Liver (tissue), 9 donors: ENCODE results near the gene PUS10. TPM values are rescaled to one million over a fixed set of nuclear protein-coding genes. Genes with fewer than 3 reads are reported as not detected.

Experiments used
- DNase-seq: peaks from one replicate; pipeline ENCODE4 v3.0.0-alpha.2; 2017; ENCODE audit warnings: low spot score
- H3K27ac ChIP-seq, 2 donors: one replicate each; pipeline ENCODE4 v1.7.0; 2013; ENCODE audit warnings: inconsistent platforms in 2 of 2, low read length in 2 of 2, control low read depth in 1 of 2, low read depth in 1 of 2, mild to moderate bottlenecking in 1 of 2
- H3K27me3 ChIP-seq, 4 donors: one replicate each; pipeline versions ENCODE4 v1.6.1 to v1.7.0; 2013; ENCODE audit warnings: low read length in 3 of 4, inconsistent platforms in 1 of 4, mild to moderate bottlenecking in 1 of 4, moderate library complexity in 1 of 4; ENCODE audit not compliant: control insufficient read depth in 4 of 4, insufficient read depth in 4 of 4
- H3K36me3 ChIP-seq, 4 donors: one replicate each; pipeline versions ENCODE4 v1.6.1 to v1.7.0; 2013; ENCODE audit warnings: low read length in 3 of 4, mild to moderate bottlenecking in 3 of 4, low read depth in 1 of 4, moderate library complexity in 1 of 4; ENCODE audit not compliant: control insufficient read depth in 4 of 4, insufficient read depth in 3 of 4
- H3K4me1 ChIP-seq, 4 donors: one replicate each; pipeline versions ENCODE4 v1.6.1 to v1.7.0; 2013; ENCODE audit warnings: low read length in 3 of 4, mild to moderate bottlenecking in 3 of 4, moderate library complexity in 1 of 4; ENCODE audit not compliant: control insufficient read depth in 4 of 4, insufficient read depth in 4 of 4
- H3K4me3 ChIP-seq, 3 donors: one replicate each; pipeline versions ENCODE4 v1.6.1 to v1.7.0; 2013; ENCODE audit warnings: low read length in 3 of 3, control low read depth in 1 of 3, low read depth in 1 of 3, mild to moderate bottlenecking in 1 of 3
- H3K9ac ChIP-seq, 2 donors: one replicate each; pipeline ENCODE4 v1.7.0; 2013; ENCODE audit warnings: low read length in 2 of 2, mild to moderate bottlenecking in 2 of 2, moderate library complexity in 2 of 2, control low read depth in 1 of 2, low read depth in 1 of 2
- H3K9me3 ChIP-seq, 4 donors: one replicate each; pipeline versions ENCODE4 v1.6.1 to v1.7.0; 2013; ENCODE audit warnings: low read length in 3 of 4; ENCODE audit not compliant: control insufficient read depth in 4 of 4
- EGR1 ChIP-seq, 2 donors: IDR thresholded peaks; 2 replicates each; pipeline ENCODE4 v1.6.1; 2016 to 2018; ENCODE audit warnings: antibody characterized with exemption in 2 of 2, low read depth in 2 of 2
- FOXA1 ChIP-seq: IDR thresholded peaks from 2 replicates; pipeline ENCODE4 v1.6.1; 2016; ENCODE audit warnings: antibody characterized with exemption
- GABPA ChIP-seq, 2 donors: IDR thresholded peaks in 1 of 2; conservative IDR thresholded peaks in 1 of 2; 2 replicates each; pipeline ENCODE4 v1.6.1; 2016; ENCODE audit warnings: antibody characterized with exemption in 2 of 2, mild to moderate bottlenecking in 1 of 2, moderate library complexity in 1 of 2
- HNF4A ChIP-seq, 2 donors: conservative IDR thresholded peaks; 2 replicates each; pipeline ENCODE4 v1.6.1; 2016; ENCODE audit warnings: antibody characterized with exemption in 2 of 2, mild to moderate bottlenecking in 2 of 2
- HNF4G ChIP-seq: IDR thresholded peaks from 2 replicates; pipeline ENCODE4 v1.6.1; 2016; ENCODE audit warnings: antibody characterized with exemption
- JUND ChIP-seq, 2 donors: IDR thresholded peaks; 2 replicates each; pipeline ENCODE4 v1.6.1; 2016; ENCODE audit warnings: antibody characterized with exemption in 2 of 2
- NR2F2 ChIP-seq: IDR thresholded peaks from 2 replicates; pipeline ENCODE4 v1.6.1; 2016; ENCODE audit warnings: antibody characterized with exemption
- RXRA ChIP-seq, 2 donors: IDR thresholded peaks; 2 replicates each; pipeline ENCODE4 v1.6.1; 2017 to 2018; ENCODE audit warnings: antibody characterized with exemption in 2 of 2, mild to moderate bottlenecking in 1 of 2
- YY1 ChIP-seq: IDR thresholded peaks from 2 replicates; pipeline ENCODE4 v1.6.1; 2016; ENCODE audit warnings: antibody characterized with exemption, mild to moderate bottlenecking
- WGBS: extraction: QIAGEN DNeasy Blood & Tissue Kit; methylation state at CpG from one replicate; pipeline ENCODE4 v1.1.7; 2013; 5-methylcytosine and 5-hydroxymethylcytosine counted together
- polyA plus RNA-seq, 2 donors: library from polyadenylated mRNA; stranded (reverse) in 1 of 2; unstranded in 1 of 2; fragments of 200-250 nt in 1 of 2; fragments of >200 nt in 1 of 2; fragmentation: Nextera tagmentation in 1 of 2; extraction: Ambion mirVana in 1 of 2; gene quantifications; one replicate each; pipeline versions ENCODE4 v1.2.1 to v1.2.3, GENCODE V29; 2013 to 2015
- total RNA-seq, 2 donors: library from RNA; depleted of rRNA; stranded (reverse); fragments of >200 nt; gene quantifications; one replicate each; pipeline ENCODE4 v1.2.3, GENCODE V29; 2014
- TF ChIP-seq, protein P1 (sequence below): IDR thresholded peaks from 2 replicates; pipeline ENCODE4 v1.6.1; 2016; ENCODE audit warnings: antibody characterized with exemption
- TF ChIP-seq, protein P2 (sequence below): IDR thresholded peaks from 2 replicates; pipeline ENCODE4 v1.6.1; 2016; ENCODE audit warnings: antibody characterized with exemption, mild to moderate bottlenecking
- TF ChIP-seq, protein P3 (sequence below): fragments of 150-350 bp; IDR thresholded peaks from 2 replicates; pipeline ENCODE4 v1.5.1; 2017; ENCODE audit warnings: improper control_type of control experiment, low read depth, low read length; ENCODE audit not compliant: missing input control
- TF ChIP-seq, protein P4 (sequence below): IDR thresholded peaks from 2 replicates; pipeline ENCODE4 v1.6.1; 2016; ENCODE audit warnings: antibody characterized with exemption
- donor health status: healthy.
- donor health status: healthy.
- donor health status: healthy.
- donor health status: healthy.
- donor health status: healthy.

PUS10 gene
- total and polyA plus RNA-seq, 4 donors: 4.3 to 19.6 (median 6.4) TPM

DNA sequence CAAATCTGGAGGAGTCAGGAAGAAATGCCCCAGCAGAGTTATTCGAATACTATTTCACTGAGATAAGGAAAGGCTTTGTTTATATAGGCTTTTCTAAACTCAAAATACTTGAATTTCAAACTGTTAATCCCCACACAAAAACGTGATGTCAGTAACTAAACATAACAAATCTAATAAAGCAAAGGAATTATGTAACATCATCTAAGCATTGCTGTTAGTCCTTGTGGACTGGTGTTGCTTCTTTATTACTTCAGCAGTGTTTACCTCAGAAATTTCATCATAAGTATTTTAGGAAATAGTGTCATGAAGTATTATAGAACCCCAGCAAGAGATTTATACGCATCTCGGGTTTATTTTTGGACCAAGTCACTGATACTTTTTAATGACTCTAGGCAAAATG is 27.9 kb upstream of the PUS10 start:
- Histone ChIP-seq H3K9ac (no peak overlapping the region), H3K27me3 (no peaks in the 10 kb centered on the region), H3K4me1 (no peaks in the 10 kb centered on the region), H3K36me3 (peaks cover 5 to 41% (median 29%) of the 10 kb centered on the region in 4 donors), H3K9me3 (no peaks in the 10 kb centered on the region), H3K27ac (no peak overlapping the region), H3K4me3 (no peak overlapping the region)
- 73% methylated on average over 4 of the region's 4 CpGs for whole genome bisulfite sequencing
- no peak for DNase-seq
- TF ChIP-seq, protein P1, sequence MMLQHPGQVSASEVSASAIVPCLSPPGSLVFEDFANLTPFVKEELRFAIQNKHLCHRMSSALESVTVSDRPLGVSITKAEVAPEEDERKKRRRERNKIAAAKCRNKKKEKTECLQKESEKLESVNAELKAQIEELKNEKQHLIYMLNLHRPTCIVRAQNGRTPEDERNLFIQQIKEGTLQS: no peak
- TF ChIP-seq FOXA1: no peak
- TF ChIP-seq, protein P2, sequence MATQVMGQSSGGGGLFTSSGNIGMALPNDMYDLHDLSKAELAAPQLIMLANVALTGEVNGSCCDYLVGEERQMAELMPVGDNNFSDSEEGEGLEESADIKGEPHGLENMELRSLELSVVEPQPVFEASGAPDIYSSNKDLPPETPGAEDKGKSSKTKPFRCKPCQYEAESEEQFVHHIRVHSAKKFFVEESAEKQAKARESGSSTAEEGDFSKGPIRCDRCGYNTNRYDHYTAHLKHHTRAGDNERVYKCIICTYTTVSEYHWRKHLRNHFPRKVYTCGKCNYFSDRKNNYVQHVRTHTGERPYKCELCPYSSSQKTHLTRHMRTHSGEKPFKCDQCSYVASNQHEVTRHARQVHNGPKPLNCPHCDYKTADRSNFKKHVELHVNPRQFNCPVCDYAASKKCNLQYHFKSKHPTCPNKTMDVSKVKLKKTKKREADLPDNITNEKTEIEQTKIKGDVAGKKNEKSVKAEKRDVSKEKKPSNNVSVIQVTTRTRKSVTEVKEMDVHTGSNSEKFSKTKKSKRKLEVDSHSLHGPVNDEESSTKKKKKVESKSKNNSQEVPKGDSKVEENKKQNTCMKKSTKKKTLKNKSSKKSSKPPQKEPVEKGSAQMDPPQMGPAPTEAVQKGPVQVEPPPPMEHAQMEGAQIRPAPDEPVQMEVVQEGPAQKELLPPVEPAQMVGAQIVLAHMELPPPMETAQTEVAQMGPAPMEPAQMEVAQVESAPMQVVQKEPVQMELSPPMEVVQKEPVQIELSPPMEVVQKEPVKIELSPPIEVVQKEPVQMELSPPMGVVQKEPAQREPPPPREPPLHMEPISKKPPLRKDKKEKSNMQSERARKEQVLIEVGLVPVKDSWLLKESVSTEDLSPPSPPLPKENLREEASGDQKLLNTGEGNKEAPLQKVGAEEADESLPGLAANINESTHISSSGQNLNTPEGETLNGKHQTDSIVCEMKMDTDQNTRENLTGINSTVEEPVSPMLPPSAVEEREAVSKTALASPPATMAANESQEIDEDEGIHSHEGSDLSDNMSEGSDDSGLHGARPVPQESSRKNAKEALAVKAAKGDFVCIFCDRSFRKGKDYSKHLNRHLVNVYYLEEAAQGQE: no peak
- no peak for TF ChIP-seq JUND (IDR thresholded peaks at IDR 0.05)
- TF ChIP-seq HNF4A (conservative IDR thresholded peaks at IDR 0.05): no peak
- TF ChIP-seq, protein P3, sequence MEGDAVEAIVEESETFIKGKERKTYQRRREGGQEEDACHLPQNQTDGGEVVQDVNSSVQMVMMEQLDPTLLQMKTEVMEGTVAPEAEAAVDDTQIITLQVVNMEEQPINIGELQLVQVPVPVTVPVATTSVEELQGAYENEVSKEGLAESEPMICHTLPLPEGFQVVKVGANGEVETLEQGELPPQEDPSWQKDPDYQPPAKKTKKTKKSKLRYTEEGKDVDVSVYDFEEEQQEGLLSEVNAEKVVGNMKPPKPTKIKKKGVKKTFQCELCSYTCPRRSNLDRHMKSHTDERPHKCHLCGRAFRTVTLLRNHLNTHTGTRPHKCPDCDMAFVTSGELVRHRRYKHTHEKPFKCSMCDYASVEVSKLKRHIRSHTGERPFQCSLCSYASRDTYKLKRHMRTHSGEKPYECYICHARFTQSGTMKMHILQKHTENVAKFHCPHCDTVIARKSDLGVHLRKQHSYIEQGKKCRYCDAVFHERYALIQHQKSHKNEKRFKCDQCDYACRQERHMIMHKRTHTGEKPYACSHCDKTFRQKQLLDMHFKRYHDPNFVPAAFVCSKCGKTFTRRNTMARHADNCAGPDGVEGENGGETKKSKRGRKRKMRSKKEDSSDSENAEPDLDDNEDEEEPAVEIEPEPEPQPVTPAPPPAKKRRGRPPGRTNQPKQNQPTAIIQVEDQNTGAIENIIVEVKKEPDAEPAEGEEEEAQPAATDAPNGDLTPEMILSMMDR: no peak
- TF ChIP-seq NR2F2: no peak
- TF ChIP-seq RXRA (IDR thresholded peaks at IDR 0.05): no peak
- TF ChIP-seq, protein P4, sequence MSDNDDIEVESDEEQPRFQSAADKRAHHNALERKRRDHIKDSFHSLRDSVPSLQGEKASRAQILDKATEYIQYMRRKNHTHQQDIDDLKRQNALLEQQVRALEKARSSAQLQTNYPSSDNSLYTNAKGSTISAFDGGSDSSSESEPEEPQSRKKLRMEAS: no peak
- TF ChIP-seq EGR1 (IDR thresholded peaks at IDR 0.05; ENCODE audit: low read depth in 2 of 2): no peak
- no peak for TF ChIP-seq HNF4G
- no peak for TF ChIP-seq GABPA (IDR thresholded peaks at IDR 0.05 in 1 of 2, conservative IDR thresholded peaks at IDR 0.05 in 1 of 2)
- no peak for TF ChIP-seq YY1

DNA sequence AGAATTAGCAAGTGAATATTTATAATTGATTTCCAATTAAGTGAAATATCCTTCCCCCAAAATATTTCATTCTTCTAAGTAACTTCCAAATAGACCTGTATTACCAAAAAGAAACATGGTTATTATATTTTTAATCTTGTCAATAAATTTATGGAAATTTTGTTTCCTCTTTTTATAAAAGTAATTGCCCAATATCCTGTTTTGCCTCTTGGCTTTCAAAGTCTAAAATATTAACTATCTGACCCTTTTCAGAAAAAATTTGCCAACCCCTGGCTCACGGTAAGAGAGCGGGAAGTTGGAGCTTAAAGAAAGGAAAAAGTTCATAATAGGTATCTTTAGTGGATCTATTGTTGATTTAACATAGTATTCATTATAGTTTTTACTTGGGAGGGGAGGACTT is 27.2 kb upstream of the PUS10 start:
- Histone ChIP-seq H3K36me3 (peaks cover 4 to 38% (median 25%) of the 10 kb centered on the region in 4 donors), H3K27ac (no peak overlapping the region), H3K4me1 (no peaks in the 10 kb centered on the region), H3K9ac (no peak overlapping the region), H3K9me3 (no peaks in the 10 kb centered on the region), H3K27me3 (no peaks in the 10 kb centered on the region), H3K4me3 (no peak overlapping the region)
- TF ChIP-seq RXRA (IDR thresholded peaks at IDR 0.05): no peak
- no peak for TF ChIP-seq GABPA (IDR thresholded peaks at IDR 0.05 in 1 of 2, conservative IDR thresholded peaks at IDR 0.05 in 1 of 2)
- TF ChIP-seq, protein P4: no peak
- TF ChIP-seq, protein P2: no peak
- TF ChIP-seq JUND (IDR thresholded peaks at IDR 0.05): no peak
- TF ChIP-seq HNF4G: no peak
- TF ChIP-seq, protein P3: no peak
- no peak for TF ChIP-seq HNF4A (conservative IDR thresholded peaks at IDR 0.05)
- no peak for TF ChIP-seq EGR1 (IDR thresholded peaks at IDR 0.05; ENCODE audit: low read depth in 2 of 2)
- no peak for TF ChIP-seq NR2F2
- no peak for TF ChIP-seq FOXA1
- 73% methylated on average over 2 of the region's 2 CpGs for WGBS
- DNase-seq: no peak
